ENCODE data around the gene AP2S1. TPM values are rescaled to one million over a fixed set of nuclear protein-coding genes. Genes with fewer than 3 reads are reported as not detected.
A peak's percentile ranks its signal among the peaks of the same experiment; 100 is the strongest.

AP2S1 gene
- total RNA-seq, 1 donor from 2014 or later, result 102 TPM

- no peaks in the 10 kb centered on the region for H3K4me1 Mint-ChIP-seq (ENCODE audit: low read depth)
- H3K4me3 Mint-ChIP-seq (ENCODE audit: low read depth), result no peak overlapping the region
- H3K27me3 Mint-ChIP-seq (ENCODE audit: low read depth), result peaks cover 5% of the 10 kb centered on the region
- no peaks in the 10 kb centered on the region for H3K9me3 Mint-ChIP-seq
- no peak for DNase-seq (ENCODE audit: low spot score)
- intact Hi-C loops (cut with micrococcal nuclease), result no loop called here
- no peaks in the 10 kb centered on the region for H3K36me3 Mint-ChIP-seq (ENCODE audit: low read depth)
- H3K27ac Mint-ChIP-seq, result no peak overlapping the region
Measured at GRCh38 chr19:46803555-46803954, 47.1 kb downstream of the AP2S1 start.

GRCh38 chr19:46802152-46802551 lies 48.5 kb downstream of the AP2S1 start:
- Mint-ChIP-seq H3K4me1 (ENCODE audit: low read depth) (no peaks in the 10 kb centered on the region), H3K36me3 (ENCODE audit: low read depth) (no peaks in the 10 kb centered on the region), H3K27me3 (ENCODE audit: low read depth) (peaks cover 7% of the 10 kb centered on the region), H3K27ac (no peak overlapping the region), H3K4me3 (ENCODE audit: low read depth) (no peak overlapping the region), H3K9me3 (no peaks in the 10 kb centered on the region)
- no peak for DNase-seq (ENCODE audit: low spot score)
- intact Hi-C loops (cut with micrococcal nuclease), result no loop called here

- H3K4me1 Mint-ChIP-seq (ENCODE audit: low read depth), result no peaks in the 10 kb centered on the region
- intact Hi-C loops (cut with micrococcal nuclease), result no loop called here
Measured at GRCh38 chr19:46798713-46799112, 51.9 kb downstream of the AP2S1 start.

GRCh38 chr19:46797881-46798280 lies 52.8 kb downstream of the AP2S1 start:
- Mint-ChIP-seq H3K36me3 (ENCODE audit: low read depth) (no peaks in the 10 kb centered on the region), H3K4me1 (ENCODE audit: low read depth) (no peaks in the 10 kb centered on the region), H3K27me3 (ENCODE audit: low read depth) (peaks cover 4% of the 10 kb centered on the region), H3K27ac (no peak overlapping the region), H3K4me3 (ENCODE audit: low read depth) (no peak overlapping the region), H3K9me3 (no peaks in the 10 kb centered on the region)
- intact Hi-C loops (cut with micrococcal nuclease), result no loop called here
- DNase-seq (ENCODE audit: low spot score), result no peak

More at GRCh38 chr19:46798713-46799112, 51.9 kb downstream of the AP2S1 start:
- peaks cover 4% of the 10 kb centered on the region for H3K27me3 Mint-ChIP-seq (ENCODE audit: low read depth)
- no peaks in the 10 kb centered on the region for H3K9me3 Mint-ChIP-seq
- H3K27ac Mint-ChIP-seq, result no peak overlapping the region
- DNase-seq (ENCODE audit: low spot score), result no peak
- no peak overlapping the region for H3K4me3 Mint-ChIP-seq (ENCODE audit: low read depth)
- H3K36me3 Mint-ChIP-seq (ENCODE audit: low read depth), result no peaks in the 10 kb centered on the region

- Mint-ChIP-seq H3K36me3 (ENCODE audit: low read depth) (peaks cover 3% of the 10 kb centered on the region), H3K4me1 (ENCODE audit: low read depth) (peaks cover 20% of the 10 kb centered on the region), H3K27ac (peak overlapping the region; percentile 76), H3K9me3 (no peaks in the 10 kb centered on the region), H3K4me3 (ENCODE audit: low read depth) (no peak overlapping the region), H3K27me3 (ENCODE audit: low read depth) (no peaks in the 10 kb centered on the region)
- DNase-seq (ENCODE audit: low spot score), result peak; percentile 49
- intact Hi-C loops (cut with micrococcal nuclease), result no loop called here
Measured at GRCh38 chr19:46791944-46792343, 58.7 kb downstream of the AP2S1 start.

GRCh38 chr19:46789371-46789770 lies 61.3 kb downstream of the AP2S1 start:
- intact Hi-C loops (cut with micrococcal nuclease), result loop anchor here (5.0 kb wide), 1 partner anchor 187 kb away; the partner anchor contains the start of gene CALM3
- Mint-ChIP-seq H3K27me3 (ENCODE audit: low read depth) (no peaks in the 10 kb centered on the region), H3K36me3 (ENCODE audit: low read depth) (peaks cover 29% of the 10 kb centered on the region), H3K9me3 (no peaks in the 10 kb centered on the region), H3K27ac (peak overlapping the region; percentile 12), H3K4me3 (ENCODE audit: low read depth) (no peak overlapping the region), H3K4me1 (ENCODE audit: low read depth) (peaks cover 34% of the 10 kb centered on the region)
- DNase-seq (ENCODE audit: low spot score), result no peak

GRCh38 chr19:46788968-46789338 lies 61.7 kb downstream of the AP2S1 start:
- no peak for DNase-seq (ENCODE audit: low spot score)
- peaks cover 33% of the 10 kb centered on the region for H3K36me3 Mint-ChIP-seq (ENCODE audit: low read depth)
- intact Hi-C loops (cut with micrococcal nuclease), result loop anchor here (5.0 kb wide), 1 partner anchor 187 kb away; the partner anchor contains the start of gene CALM3
- H3K4me1 Mint-ChIP-seq (ENCODE audit: low read depth), result peaks cover 38% of the 10 kb centered on the region
- H3K4me3 Mint-ChIP-seq (ENCODE audit: low read depth), result peak overlapping the region; percentile 17
- no peaks in the 10 kb centered on the region for H3K27me3 Mint-ChIP-seq (ENCODE audit: low read depth)
- H3K27ac Mint-ChIP-seq, result peak overlapping the region; percentile 7
- no peaks in the 10 kb centered on the region for H3K9me3 Mint-ChIP-seq

- peak within 1 kb of the TSS; percentile 95 for H3K4me3 Mint-ChIP-seq (ENCODE audit: low read depth)
- H3K4me1 Mint-ChIP-seq (ENCODE audit: low read depth), result peaks cover 44% of the 10 kb centered on the region
- no peaks in the 10 kb centered on the region for H3K9me3 Mint-ChIP-seq
- peak within 1 kb of the TSS; percentile 93 for H3K27ac Mint-ChIP-seq
- no peaks in the 10 kb centered on the region for H3K27me3 Mint-ChIP-seq (ENCODE audit: low read depth)
- DNase-seq (ENCODE audit: low spot score), result peak; percentile 97
- intact Hi-C loops (cut with micrococcal nuclease), result loop anchor here (5.0 kb wide), 1 partner anchor 186 kb away; the partner anchor contains the start of gene CALM3
- H3K36me3 Mint-ChIP-seq (ENCODE audit: low read depth), result peaks cover 38% of the 10 kb centered on the region
Measured at GRCh38 chr19:46788262-46788967, 62.2 kb downstream of the AP2S1 start, which contains the start of gene SLC1A5. Gene SLC1A5 (minus strand): TSS chr19:46788594. CDS start chr19:46787965, 629 bp downstream.

Other genes starting within 250 kb of the AP2S1 start
- gene CALM3, start 249.5 kb downstream of the AP2S1 start, total RNA-seq, result 537 and 553 TPM in 2 replicates
- 214 and 218 TPM in 2 replicates for gene PTGIR, start 225.8 kb downstream of the AP2S1 start, total RNA-seq
- 21.4 and 29.1 TPM in 2 replicates for gene GNG8, start 214.6 kb downstream of the AP2S1 start, total RNA-seq
- 6.1 and 6.5 TPM in 2 replicates for gene DACT3, start 189.7 kb downstream of the AP2S1 start, total RNA-seq
- 77.9 and 79.8 TPM in 2 replicates for gene PRKD2, start 133.7 kb downstream of the AP2S1 start, total RNA-seq
- gene FKRP, start 104.8 kb downstream of the AP2S1 start, total RNA-seq, result 23.1 and 23.8 TPM in 2 replicates
- 96.2 and 97.7 TPM in 2 replicates for gene STRN4, start 104.4 kb downstream of the AP2S1 start, total RNA-seq
- 203 and 208 TPM in 2 replicates for gene SLC1A5, start 62.3 kb downstream of the AP2S1 start, total RNA-seq
- gene ARHGAP35, start 10.2 kb upstream of the AP2S1 start, total RNA-seq, result 25.5 and 28.5 TPM in 2 replicates
- 0.25 TPM in 1 of 2 replicates, not detected in the other for gene NPAS1, start 169.0 kb upstream of the AP2S1 start, total RNA-seq
- 48.0 and 49.1 TPM in 2 replicates for gene TMEM160, start 197.8 kb upstream of the AP2S1 start, total RNA-seq